Measurements from ENCODE around the gene ZDHHC14. TPM values are rescaled to one million over a fixed set of nuclear protein-coding genes. Genes with fewer than 3 reads are reported as not detected.
"Not testable (repeated sequence)": the region's sequence is repeated elsewhere in the genome, so short reads cannot be mapped to it uniquely, and the experiment has no call there.

The ZDHHC14 gene
- total RNA-seq, 4 donors from 2014 or later, result 6.2 to 20.6 (median 15.1) TPM

DNA sequence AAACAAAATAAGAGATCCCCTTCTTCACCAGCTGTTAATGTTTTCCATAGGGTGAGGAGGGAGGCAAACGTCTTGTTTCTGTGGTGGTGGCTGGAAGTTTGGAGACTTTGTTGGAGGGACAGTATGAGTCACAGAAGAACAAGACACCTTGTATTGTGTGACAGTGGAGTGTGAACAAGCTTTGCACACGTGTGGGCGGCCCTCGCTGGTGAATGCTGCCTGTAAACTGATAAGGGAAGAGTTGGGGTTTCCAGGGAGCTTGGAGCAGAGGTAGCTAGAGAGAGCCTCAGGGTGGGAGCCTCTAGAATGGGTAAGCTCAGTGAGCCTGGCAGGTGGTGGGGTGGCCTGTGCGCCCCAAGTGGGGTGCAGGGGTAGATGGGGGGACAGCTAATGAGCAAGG is 78.3 kb downstream of the ZDHHC14 start:
- no peak for DNase-seq
- no peaks in the 10 kb centered on the region for H3K27me3 ChIP-seq
- no peaks in the 10 kb centered on the region for H3K36me3 ChIP-seq
- H3K4me1 ChIP-seq, result no peaks in the 10 kb centered on the region
- intact Hi-C loops (cut with DNase I), result no loop called here
- H3K4me3 ChIP-seq (replicated peaks in 1 of 3), result no peak overlapping the region
- no peak overlapping the region for H3K27ac ChIP-seq
- TF ChIP-seq POLR2A (IDR thresholded peaks at IDR 0.05), result no peak
- TF ChIP-seq, protein P1, sequence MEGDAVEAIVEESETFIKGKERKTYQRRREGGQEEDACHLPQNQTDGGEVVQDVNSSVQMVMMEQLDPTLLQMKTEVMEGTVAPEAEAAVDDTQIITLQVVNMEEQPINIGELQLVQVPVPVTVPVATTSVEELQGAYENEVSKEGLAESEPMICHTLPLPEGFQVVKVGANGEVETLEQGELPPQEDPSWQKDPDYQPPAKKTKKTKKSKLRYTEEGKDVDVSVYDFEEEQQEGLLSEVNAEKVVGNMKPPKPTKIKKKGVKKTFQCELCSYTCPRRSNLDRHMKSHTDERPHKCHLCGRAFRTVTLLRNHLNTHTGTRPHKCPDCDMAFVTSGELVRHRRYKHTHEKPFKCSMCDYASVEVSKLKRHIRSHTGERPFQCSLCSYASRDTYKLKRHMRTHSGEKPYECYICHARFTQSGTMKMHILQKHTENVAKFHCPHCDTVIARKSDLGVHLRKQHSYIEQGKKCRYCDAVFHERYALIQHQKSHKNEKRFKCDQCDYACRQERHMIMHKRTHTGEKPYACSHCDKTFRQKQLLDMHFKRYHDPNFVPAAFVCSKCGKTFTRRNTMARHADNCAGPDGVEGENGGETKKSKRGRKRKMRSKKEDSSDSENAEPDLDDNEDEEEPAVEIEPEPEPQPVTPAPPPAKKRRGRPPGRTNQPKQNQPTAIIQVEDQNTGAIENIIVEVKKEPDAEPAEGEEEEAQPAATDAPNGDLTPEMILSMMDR (IDR thresholded peaks at IDR 0.05), result no peak
- WGBS, 2 donors, result 88 to 91% methylated on average over 5 of the region's 5 CpGs
- H3K9me3 ChIP-seq, result no peaks in the 10 kb centered on the region

DNA sequence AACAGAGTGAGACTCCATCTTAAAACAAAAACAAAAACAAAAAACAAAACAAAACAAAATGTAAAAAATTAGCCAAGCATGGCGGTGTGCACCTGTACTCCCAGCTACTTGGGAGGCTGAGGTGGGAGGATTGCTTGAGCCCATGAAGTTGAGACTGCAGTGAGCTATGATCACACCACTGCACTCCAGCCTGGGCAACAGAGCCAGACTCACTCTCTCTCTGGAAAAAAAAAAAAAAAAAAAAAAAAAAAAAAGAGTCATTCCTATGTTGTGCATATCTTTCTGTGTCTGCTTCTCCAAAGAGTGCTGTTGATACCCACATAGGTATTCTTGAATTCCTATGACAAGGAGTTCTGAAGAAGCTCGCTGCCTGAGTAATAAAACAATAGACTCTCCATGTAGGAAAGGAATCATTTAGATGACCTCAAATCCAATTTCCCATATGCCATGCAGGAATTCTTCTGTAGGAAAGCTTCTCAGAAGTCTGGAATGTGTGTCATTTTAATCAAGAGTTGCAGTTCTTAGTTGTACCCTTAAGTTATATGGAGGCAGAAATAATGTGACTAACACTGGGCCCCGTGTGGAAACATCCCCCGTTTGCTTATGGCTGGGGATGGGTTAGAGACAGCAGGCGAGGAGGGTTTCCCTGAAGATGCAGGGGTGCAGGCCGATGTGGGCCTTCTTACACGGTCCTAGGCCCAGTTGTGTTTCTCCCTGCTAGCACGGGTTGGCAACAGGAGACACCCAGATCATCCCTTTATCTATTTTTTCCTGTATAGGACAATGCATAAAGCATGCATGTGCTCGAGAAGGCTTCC is 79.4 kb downstream of the ZDHHC14 start:
- WGBS, 2 donors, result 78% methylated on average over 9 of the region's 9 CpGs
- intact Hi-C loops (cut with DNase I), result no loop called here
- no peak for TF ChIP-seq POLR2A (IDR thresholded peaks at IDR 0.05)
- TF ChIP-seq, protein P1 (IDR thresholded peaks at IDR 0.05), result no peak
- Histone ChIP-seq H3K36me3 (no peaks in the 10 kb centered on the region), H3K4me1 (no peaks in the 10 kb centered on the region), H3K27me3 (no peaks in the 10 kb centered on the region), H3K9me3 (no peaks in the 10 kb centered on the region), H3K27ac (no peak overlapping the region), H3K4me3 (replicated peaks in 1 of 3) (no peak overlapping the region)
- DNase-seq, result no peak

DNA sequence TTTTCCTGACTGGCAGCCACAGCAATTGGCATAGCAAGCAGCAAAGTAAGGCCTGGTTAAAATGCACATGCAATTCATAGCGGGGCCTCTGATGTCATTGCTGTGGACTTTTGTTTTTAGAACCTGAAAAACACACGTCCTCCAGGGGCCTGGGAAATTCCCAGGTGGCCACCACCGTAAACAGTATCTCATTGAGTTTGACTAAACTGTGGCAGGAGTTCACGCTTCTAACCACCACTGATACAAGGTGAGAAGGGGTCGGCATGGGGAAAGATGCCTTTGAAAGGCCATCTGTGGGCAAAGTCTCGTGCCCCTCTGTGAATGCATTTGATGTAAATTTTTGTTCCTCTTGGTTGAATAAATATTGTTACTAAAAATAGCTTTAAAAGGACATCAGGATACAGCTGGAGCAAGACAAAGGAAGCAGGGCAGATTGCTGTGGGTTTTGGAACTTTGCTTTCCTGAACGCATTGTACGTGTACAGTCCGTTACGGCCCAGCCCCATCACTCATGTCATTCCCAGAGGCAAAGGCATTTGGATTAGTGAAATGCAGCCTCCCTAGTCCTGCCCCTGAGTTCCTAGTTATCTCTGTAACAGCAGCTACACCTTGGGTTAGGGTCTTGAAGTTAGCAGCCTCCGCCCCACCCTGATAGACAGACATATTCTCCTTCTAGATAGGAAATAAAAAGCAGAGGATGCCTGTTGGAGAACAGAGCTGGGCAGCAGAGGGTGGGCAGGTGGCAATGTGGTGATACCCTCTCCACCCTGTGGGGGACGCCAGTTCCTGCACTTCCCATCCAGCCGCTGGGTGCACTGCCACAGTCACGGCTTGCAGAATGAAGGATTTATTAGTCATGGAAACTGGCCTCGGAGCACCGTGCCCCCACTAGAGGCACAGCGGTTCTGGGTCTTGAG is 80.3 kb downstream of the ZDHHC14 start:
- Histone ChIP-seq H3K27ac (peak overlapping the region in 1 of 3 donors; percentile 56), H3K4me1 (no peaks in the 10 kb centered on the region), H3K4me3 (replicated peaks in 1 of 3) (no peak overlapping the region), H3K9me3 (no peaks in the 10 kb centered on the region), H3K27me3 (no peaks in the 10 kb centered on the region), H3K36me3 (no peaks in the 10 kb centered on the region)
- TF ChIP-seq POLR2A (IDR thresholded peaks at IDR 0.05), result no peak
- TF ChIP-seq, protein P1 (IDR thresholded peaks at IDR 0.05), result no peak
- DNase-seq, result peak in 1 of 2 donors; percentile 15
- WGBS, 2 donors, result 70 to 83% methylated on average over 15 to 17 of the region's 17 CpGs
- intact Hi-C loops (cut with DNase I), result no loop called here

DNA sequence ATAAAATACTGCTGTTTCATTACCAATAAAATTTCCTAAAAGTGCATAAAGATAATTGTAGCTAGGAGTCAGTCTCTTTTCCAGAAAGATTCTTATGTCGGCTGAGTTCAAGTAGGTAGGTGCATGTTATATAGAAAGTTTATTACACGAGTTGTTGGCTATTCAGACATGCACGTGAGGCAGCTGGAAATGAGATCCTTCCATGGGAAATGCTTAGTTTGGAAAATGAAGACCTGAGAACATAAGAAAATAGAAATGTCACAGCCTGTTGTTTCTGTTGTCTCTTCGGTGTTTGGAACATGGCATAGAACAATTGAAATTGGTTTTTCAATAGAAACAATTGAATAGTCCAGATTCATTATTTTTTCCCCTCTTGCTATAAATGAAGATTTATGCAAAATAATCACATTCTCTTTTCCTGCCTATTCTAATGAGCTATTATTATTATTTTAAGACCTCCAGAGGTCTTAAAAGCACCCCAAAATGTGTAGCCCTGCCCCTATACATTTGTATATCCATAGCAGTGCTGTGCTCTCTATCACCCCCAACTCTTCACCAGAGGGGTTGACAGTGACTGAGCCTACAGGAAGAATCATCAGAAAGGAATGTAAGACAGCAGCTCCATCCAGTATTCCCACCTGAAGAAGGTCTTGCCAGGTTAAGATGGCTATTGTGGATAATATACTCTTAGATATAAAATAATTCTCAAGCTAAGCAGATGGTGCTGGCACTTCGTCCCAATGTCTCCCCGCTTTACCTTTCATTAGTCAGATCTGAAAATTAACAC is 82.2 kb downstream of the ZDHHC14 start:
- no peak for DNase-seq
- H3K4me1 ChIP-seq, result no peaks in the 10 kb centered on the region
- H3K36me3 ChIP-seq, result no peaks in the 10 kb centered on the region
- no peak overlapping the region for H3K27ac ChIP-seq
- intact Hi-C loops (cut with DNase I), result no loop called here
- no peaks in the 10 kb centered on the region for H3K27me3 ChIP-seq
- H3K9me3 ChIP-seq, result no peaks in the 10 kb centered on the region
- H3K4me3 ChIP-seq (replicated peaks in 1 of 3), result no peak overlapping the region
- WGBS, 2 donors, result 88 to 93% methylated on average over 6 of the region's 6 CpGs
- TF ChIP-seq, protein P1 (IDR thresholded peaks at IDR 0.05), result no peak
- TF ChIP-seq POLR2A (IDR thresholded peaks at IDR 0.05), result no peak

DNA sequence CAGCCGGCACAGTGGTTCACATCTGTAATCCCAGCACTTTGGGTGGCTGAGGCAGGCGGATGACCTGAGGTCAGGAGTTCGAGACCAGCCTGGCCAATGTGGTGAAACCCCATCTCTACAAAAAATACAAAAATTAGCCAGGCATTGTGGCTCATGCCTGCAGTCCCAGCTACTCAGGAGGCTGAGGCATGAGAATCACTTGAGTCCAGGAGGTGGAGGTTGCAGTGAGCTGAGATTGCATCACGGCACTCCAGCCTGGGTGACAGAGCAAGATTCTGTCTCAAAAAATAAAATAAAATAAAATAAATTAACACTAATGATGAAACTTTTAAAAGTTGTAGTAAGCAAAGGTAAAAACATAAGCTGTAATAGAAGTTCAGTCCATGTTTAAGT is 82.7 kb downstream of the ZDHHC14 start:
- H3K36me3 ChIP-seq; H3K4me1 ChIP-seq; H3K27me3 ChIP-seq; H3K4me3 ChIP-seq (replicated peaks in 1 of 3); H3K9me3 ChIP-seq; DNase-seq; H3K27ac ChIP-seq; intact Hi-C loops (cut with DNase I): not testable (repeated sequence)
- 90 to 96% methylated on average over 4 of the region's 4 CpGs for WGBS, 2 donors

Data from thyroid gland (tissue), 4 donors.